Prostate gland (tissue), 2 donors: ENCODE results near the gene RNF115.

Experiments used
- POLR2AphosphoS5 ChIP-seq: sonication (generic); formaldehyde crosslinking; IDR thresholded peaks from one replicate; pipeline ENCODE4 v1.6.1; 2017; ENCODE audit warnings: antibody characterized with exemption
- TF ChIP-seq, protein P1 (sequence below), 4 experiments: fragments of 200-600 bp in 2 of 4; fragments of 450-650 bp in 2 of 4; sonication (generic) in 2 of 4; IDR thresholded peaks; 1 replicate in 3 of 4; 2 replicates in 1 of 4; pipeline ENCODE4 v1.5.1; 2016 to 2019; ENCODE audit warnings: antibody characterized with exemption in 4 of 4, mild to moderate bottlenecking in 2 of 4, moderate library complexity in 2 of 4

DNA sequence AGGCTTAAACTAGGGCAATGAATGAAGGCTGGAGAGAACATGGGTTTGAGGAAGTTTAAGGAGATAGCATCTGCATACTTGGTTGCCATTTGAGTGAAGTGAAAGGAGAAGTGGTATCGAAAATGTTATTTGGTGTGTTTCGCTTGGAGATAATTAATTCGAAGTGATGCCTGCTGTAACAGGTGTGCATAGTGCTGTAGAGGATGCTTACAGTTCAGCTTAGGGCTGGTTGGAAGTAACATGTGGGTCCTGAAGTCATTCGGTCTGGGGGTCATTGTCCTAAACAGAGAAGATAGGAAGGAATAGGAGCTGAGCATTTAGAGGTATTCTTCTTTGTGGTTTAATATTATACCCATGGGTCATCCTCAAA lies 21.2 kb upstream of the RNF115 start:
- TF ChIP-seq, protein P1, sequence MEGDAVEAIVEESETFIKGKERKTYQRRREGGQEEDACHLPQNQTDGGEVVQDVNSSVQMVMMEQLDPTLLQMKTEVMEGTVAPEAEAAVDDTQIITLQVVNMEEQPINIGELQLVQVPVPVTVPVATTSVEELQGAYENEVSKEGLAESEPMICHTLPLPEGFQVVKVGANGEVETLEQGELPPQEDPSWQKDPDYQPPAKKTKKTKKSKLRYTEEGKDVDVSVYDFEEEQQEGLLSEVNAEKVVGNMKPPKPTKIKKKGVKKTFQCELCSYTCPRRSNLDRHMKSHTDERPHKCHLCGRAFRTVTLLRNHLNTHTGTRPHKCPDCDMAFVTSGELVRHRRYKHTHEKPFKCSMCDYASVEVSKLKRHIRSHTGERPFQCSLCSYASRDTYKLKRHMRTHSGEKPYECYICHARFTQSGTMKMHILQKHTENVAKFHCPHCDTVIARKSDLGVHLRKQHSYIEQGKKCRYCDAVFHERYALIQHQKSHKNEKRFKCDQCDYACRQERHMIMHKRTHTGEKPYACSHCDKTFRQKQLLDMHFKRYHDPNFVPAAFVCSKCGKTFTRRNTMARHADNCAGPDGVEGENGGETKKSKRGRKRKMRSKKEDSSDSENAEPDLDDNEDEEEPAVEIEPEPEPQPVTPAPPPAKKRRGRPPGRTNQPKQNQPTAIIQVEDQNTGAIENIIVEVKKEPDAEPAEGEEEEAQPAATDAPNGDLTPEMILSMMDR (IDR thresholded peaks at IDR 0.05) = no peak
- no peak for TF ChIP-seq POLR2AphosphoS5
